Measurements from ENCODE around the gene MBTD1. TPM values are rescaled to one million over a fixed set of nuclear protein-coding genes. Genes with fewer than 3 reads are reported as not detected.

MBTD1 gene
- total RNA-seq, 1 experiment from 2014 or later, result 40.6 TPM

DNA sequence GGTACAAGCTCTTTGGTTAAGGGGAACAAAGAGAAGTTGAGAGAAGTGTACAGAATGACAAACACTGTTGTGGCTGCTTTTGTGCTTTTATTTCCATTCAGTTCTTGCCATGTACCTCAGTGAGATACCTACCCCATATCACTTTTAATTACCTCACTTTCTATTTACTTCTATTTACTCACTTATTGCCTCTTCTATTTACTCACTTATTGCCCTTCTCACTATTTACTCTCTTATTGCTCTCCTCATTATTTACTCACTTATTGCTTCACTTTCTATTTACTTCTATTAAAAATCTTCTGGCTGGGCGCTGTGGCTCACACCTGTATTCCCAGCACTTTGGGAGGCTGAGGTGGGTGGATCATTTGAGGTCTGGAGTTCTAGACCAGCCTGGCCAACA lies 41.9 kb downstream of the MBTD1 start (continued):
- TF ChIP-seq E2F4 (CRISPR knock-in tag; IDR thresholded peaks at IDR 0.05; ENCODE audit: borderline replicate concordance, low read depth), result no peak
- no peak for TF ChIP-seq CTCF (IDR thresholded peaks at IDR 0.05)
- no peak for TF ChIP-seq FOXK1 (CRISPR knock-in tag; IDR thresholded peaks at IDR 0.05)

GRCh38 chr17:51214920-51215319 lies 44.9 kb downstream of the MBTD1 start:
- DNase-seq (ENCODE audit: low spot score) (no peak), ATAC-seq (no peak)
- ChIA-PET CTCF (no interaction called here), POLR2A (interaction anchor here (1.0 kb wide), 1 partner anchor 12 kb away, joined by 3 read pairs; no protein-coding TSS in a partner anchor)
- no peak overlapping the region for H3K4me3 Mint-ChIP-seq
- H3K9me3 Mint-ChIP-seq, result no peaks in the 10 kb centered on the region
- TF ChIP-seq SMAD4 (CRISPR knock-in tag; IDR thresholded peaks at IDR 0.05), result no peak
- TF ChIP-seq, protein P1, sequence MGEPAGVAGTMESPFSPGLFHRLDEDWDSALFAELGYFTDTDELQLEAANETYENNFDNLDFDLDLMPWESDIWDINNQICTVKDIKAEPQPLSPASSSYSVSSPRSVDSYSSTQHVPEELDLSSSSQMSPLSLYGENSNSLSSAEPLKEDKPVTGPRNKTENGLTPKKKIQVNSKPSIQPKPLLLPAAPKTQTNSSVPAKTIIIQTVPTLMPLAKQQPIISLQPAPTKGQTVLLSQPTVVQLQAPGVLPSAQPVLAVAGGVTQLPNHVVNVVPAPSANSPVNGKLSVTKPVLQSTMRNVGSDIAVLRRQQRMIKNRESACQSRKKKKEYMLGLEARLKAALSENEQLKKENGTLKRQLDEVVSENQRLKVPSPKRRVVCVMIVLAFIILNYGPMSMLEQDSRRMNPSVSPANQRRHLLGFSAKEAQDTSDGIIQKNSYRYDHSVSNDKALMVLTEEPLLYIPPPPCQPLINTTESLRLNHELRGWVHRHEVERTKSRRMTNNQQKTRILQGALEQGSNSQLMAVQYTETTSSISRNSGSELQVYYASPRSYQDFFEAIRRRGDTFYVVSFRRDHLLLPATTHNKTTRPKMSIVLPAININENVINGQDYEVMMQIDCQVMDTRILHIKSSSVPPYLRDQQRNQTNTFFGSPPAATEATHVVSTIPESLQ (CRISPR knock-in tag; IDR thresholded peaks at IDR 0.05), result no peak
- TF ChIP-seq CBFB (CRISPR knock-in tag; IDR thresholded peaks at IDR 0.05; ENCODE audit: low read depth), result no peak
- TF ChIP-seq SOX15 (CRISPR knock-in tag; IDR thresholded peaks at IDR 0.05), result no peak
- no peak overlapping the region for H3K27ac Mint-ChIP-seq
- H3K36me3 Mint-ChIP-seq, result peaks cover 63% of the 10 kb centered on the region
- no peaks in the 10 kb centered on the region for H3K4me1 Mint-ChIP-seq
- no peaks in the 10 kb centered on the region for H3K27me3 Mint-ChIP-seq (ENCODE audit: low read depth)

- TF ChIP-seq MYBL2 (CRISPR knock-in tag; IDR thresholded peaks at IDR 0.05) (no peak), NR1H2 (CRISPR knock-in tag; IDR thresholded peaks at IDR 0.05) (no peak), NFATC4 (CRISPR knock-in tag; IDR thresholded peaks at IDR 0.05) (no peak), USF1 (CRISPR knock-in tag; IDR thresholded peaks at IDR 0.05) (no peak), GTF2I (CRISPR knock-in tag; conservative IDR thresholded peaks at IDR 0.05) (no peak), ZMAT4 (CRISPR knock-in tag; IDR thresholded peaks at IDR 0.05) (no peak), CREB1 (CRISPR knock-in tag; IDR thresholded peaks at IDR 0.05) (no peak), NFYB (CRISPR knock-in tag; conservative IDR thresholded peaks at IDR 0.05; ENCODE audit: low read depth) (no peak), SMAD4 (CRISPR knock-in tag; IDR thresholded peaks at IDR 0.05) (no peak), ESRRA (CRISPR knock-in tag; IDR thresholded peaks at IDR 0.05; ENCODE audit: borderline replicate concordance) (no peak)
- TF ChIP-seq, protein P2, sequence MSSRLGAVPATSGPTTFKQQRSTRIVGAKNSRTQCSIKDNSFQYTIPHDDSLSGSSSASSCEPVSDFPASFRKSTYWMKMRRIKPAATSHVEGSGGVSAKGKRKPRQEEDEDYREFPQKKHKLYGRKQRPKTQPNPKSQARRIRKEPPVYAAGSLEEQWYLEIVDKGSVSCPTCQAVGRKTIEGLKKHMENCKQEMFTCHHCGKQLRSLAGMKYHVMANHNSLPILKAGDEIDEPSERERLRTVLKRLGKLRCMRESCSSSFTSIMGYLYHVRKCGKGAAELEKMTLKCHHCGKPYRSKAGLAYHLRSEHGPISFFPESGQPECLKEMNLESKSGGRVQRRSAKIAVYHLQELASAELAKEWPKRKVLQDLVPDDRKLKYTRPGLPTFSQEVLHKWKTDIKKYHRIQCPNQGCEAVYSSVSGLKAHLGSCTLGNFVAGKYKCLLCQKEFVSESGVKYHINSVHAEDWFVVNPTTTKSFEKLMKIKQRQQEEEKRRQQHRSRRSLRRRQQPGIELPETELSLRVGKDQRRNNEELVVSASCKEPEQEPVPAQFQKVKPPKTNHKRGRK (CRISPR knock-in tag; IDR thresholded peaks at IDR 0.05; ENCODE audit: borderline replicate concordance), result no peak
- TF ChIP-seq, protein P3, sequence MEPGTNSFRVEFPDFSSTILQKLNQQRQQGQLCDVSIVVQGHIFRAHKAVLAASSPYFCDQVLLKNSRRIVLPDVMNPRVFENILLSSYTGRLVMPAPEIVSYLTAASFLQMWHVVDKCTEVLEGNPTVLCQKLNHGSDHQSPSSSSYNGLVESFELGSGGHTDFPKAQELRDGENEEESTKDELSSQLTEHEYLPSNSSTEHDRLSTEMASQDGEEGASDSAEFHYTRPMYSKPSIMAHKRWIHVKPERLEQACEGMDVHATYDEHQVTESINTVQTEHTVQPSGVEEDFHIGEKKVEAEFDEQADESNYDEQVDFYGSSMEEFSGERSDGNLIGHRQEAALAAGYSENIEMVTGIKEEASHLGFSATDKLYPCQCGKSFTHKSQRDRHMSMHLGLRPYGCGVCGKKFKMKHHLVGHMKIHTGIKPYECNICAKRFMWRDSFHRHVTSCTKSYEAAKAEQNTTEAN (CRISPR knock-in tag; IDR thresholded peaks at IDR 0.05), result no peak
- TF ChIP-seq, protein P4, sequence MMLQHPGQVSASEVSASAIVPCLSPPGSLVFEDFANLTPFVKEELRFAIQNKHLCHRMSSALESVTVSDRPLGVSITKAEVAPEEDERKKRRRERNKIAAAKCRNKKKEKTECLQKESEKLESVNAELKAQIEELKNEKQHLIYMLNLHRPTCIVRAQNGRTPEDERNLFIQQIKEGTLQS (CRISPR knock-in tag; conservative IDR thresholded peaks at IDR 0.05), result no peak
- H3K4me1 Mint-ChIP-seq, result no peaks in the 10 kb centered on the region
- DNase-seq (ENCODE audit: low spot score) (no peak), ATAC-seq (no peak)
- ChIA-PET CTCF (no interaction called here), POLR2A (no interaction called here)
- H3K4me3 Mint-ChIP-seq, result no peak overlapping the region
- H3K27me3 Mint-ChIP-seq (ENCODE audit: low read depth), result no peaks in the 10 kb centered on the region
- H3K36me3 Mint-ChIP-seq, result peaks cover 62% of the 10 kb centered on the region
- no peaks in the 10 kb centered on the region for H3K9me3 Mint-ChIP-seq
- H3K27ac Mint-ChIP-seq, result no peak overlapping the region
These were observed 56.0 kb downstream of the MBTD1 start for GRCh38 chr17:51203838-51204237.

Data from WTC11 (cell line).